Loucy (cell line): ENCODE measurements around the gene OR12D2.

Source experiments
- H2AFZ ChIP-seq: fragments of 200-600 bp; sonication (generic); 2 replicates; pipeline ENCODE4 v1.6.0; 2016; ENCODE audit warnings: antibody characterized with exemption, mild to moderate bottlenecking, low read length, moderate library complexity
- H3F3A ChIP-seq: fragments of 200-600 bp; 2 replicates; pipeline ENCODE4 v1.6.0; 2016; ENCODE audit warnings: antibody characterized with exemption, low read depth, mild to moderate bottlenecking
- H3K27me3 ChIP-seq: fragments of 200-600 bp; sonication (generic); 2 replicates; pipeline ENCODE4 v1.6.1; 2014; ENCODE audit warnings: low read length, mild to moderate bottlenecking; ENCODE audit not compliant: insufficient read depth, poor library complexity, severe bottlenecking
- H3K36me3 ChIP-seq: fragments of 200-600 bp; sonication (generic); 2 replicates; pipeline ENCODE4 v1.6.1; 2016; ENCODE audit warnings: low read length; ENCODE audit not compliant: insufficient read depth
- H3K4me1 ChIP-seq: fragments of 200-600 bp; sonication (generic); 2 replicates; pipeline ENCODE4 v1.5.1; 2014; ENCODE audit warnings: low read length, mild to moderate bottlenecking; ENCODE audit not compliant: insufficient read depth, poor library complexity, severe bottlenecking
- H3K4me2 ChIP-seq: fragments of 200-600 bp; sonication (generic); 2 replicates; pipeline ENCODE4 v1.6.0; 2014; ENCODE audit warnings: antibody characterized with exemption, low read length, low read depth, mild to moderate bottlenecking; ENCODE audit not compliant: poor library complexity, severe bottlenecking
- H3K4me3 ChIP-seq: fragments of 200-600 bp; sonication (generic); 2 replicates; pipeline ENCODE4 v1.5.1; 2014; ENCODE audit warnings: low read length, mild to moderate bottlenecking, mixed read lengths; ENCODE audit not compliant: poor library complexity, severe bottlenecking
- H3K79me2 ChIP-seq: fragments of 200-600 bp; sonication (generic); 2 replicates; pipeline ENCODE4 v1.6.1; 2014; ENCODE audit warnings: low read length; ENCODE audit not compliant: insufficient read depth
- H3K9ac ChIP-seq: fragments of 200-600 bp; sonication (generic); 2 replicates; pipeline ENCODE4 v1.6.0; 2014; ENCODE audit warnings: mild to moderate bottlenecking, low read depth, low read length, moderate library complexity; ENCODE audit not compliant: poor library complexity, severe bottlenecking
- H3K9me2 ChIP-seq: fragments of 200-600 bp; sonication (generic); replicated peaks from 2 replicates; pipeline ENCODE4 v1.6.1; 2016; ENCODE audit warnings: low read depth, low read length, mixed read lengths
- H3K9me3 ChIP-seq: fragments of 200-600 bp; sonication (generic); 2 replicates; pipeline ENCODE4 v1.6.1; 2014; ENCODE audit warnings: mild to moderate bottlenecking, antibody characterized with exemption, low read length, low read depth; ENCODE audit not compliant: insufficient read depth
- H4K20me1 ChIP-seq: fragments of 200-600 bp; sonication (generic); 2 replicates; pipeline ENCODE4 v1.6.0; 2014; ENCODE audit warnings: antibody characterized with exemption, low read length, mild to moderate bottlenecking; ENCODE audit not compliant: insufficient read depth, poor library complexity, severe bottlenecking
- EZH2phosphoT487 ChIP-seq: fragments of 200-600 bp; IDR thresholded peaks from 2 replicates; pipeline ENCODE4 v1.6.1; 2018; ENCODE audit warnings: antibody characterized with exemption, mild to moderate bottlenecking, moderate library complexity, borderline replicate concordance
- TF ChIP-seq, protein P1 (sequence below): fragments of 200-600 bp; sonication (generic); conservative IDR thresholded peaks from 2 replicates; pipeline ENCODE4 v1.5.1; 2014; ENCODE audit warnings: mild to moderate bottlenecking, antibody characterized with exemption, low read length

OR12D2 gene

DNA sequence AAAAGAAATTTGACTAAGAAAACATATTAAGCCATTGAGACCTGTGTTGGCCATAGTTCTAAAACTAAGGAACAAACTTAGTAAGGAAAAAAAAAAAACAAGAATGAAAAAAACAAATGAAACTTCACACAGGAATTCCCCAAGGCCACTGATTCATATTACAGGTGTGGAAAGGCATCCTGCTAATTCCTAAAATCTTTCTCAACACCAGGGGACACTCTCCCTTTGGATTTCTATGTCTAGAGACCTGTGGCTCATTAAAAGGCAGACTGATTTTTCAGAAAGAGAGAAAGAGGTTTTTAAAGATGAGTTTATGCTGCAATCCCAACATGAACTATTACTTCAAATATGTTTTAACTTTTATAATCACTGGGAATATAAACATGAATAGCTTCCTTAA, 19.2 kb downstream of the OR12D2 start, which contains the start of gene OR12D1:
TSS of gene OR12D1 (plus strand) at position 341 of the 400 bp plus-strand sequence.
- no peaks in the 10 kb centered on the region for H3K9me2 ChIP-seq
- H3K4me2 ChIP-seq, result no peak within 1 kb of the TSS
- no peaks in the 10 kb centered on the region for H3F3A ChIP-seq
- TF ChIP-seq EZH2phosphoT487, result no peak
- TF ChIP-seq, protein P1, sequence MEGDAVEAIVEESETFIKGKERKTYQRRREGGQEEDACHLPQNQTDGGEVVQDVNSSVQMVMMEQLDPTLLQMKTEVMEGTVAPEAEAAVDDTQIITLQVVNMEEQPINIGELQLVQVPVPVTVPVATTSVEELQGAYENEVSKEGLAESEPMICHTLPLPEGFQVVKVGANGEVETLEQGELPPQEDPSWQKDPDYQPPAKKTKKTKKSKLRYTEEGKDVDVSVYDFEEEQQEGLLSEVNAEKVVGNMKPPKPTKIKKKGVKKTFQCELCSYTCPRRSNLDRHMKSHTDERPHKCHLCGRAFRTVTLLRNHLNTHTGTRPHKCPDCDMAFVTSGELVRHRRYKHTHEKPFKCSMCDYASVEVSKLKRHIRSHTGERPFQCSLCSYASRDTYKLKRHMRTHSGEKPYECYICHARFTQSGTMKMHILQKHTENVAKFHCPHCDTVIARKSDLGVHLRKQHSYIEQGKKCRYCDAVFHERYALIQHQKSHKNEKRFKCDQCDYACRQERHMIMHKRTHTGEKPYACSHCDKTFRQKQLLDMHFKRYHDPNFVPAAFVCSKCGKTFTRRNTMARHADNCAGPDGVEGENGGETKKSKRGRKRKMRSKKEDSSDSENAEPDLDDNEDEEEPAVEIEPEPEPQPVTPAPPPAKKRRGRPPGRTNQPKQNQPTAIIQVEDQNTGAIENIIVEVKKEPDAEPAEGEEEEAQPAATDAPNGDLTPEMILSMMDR, result no peak; the same call in 1 of the 2 replicates
- H3K9ac ChIP-seq, result no peak within 1 kb of the TSS
- H3K36me3 ChIP-seq, result no peaks in the 10 kb centered on the region
- no peaks in the 10 kb centered on the region for H3K79me2 ChIP-seq
- no peaks in the 10 kb centered on the region for H3K27me3 ChIP-seq
- H2AFZ ChIP-seq, result no peak within 1 kb of the TSS
- no peak within 1 kb of the TSS for H3K4me3 ChIP-seq
- H4K20me1 ChIP-seq, result no peaks in the 10 kb centered on the region
- H3K4me1 ChIP-seq, result peaks cover 7% of the 10 kb centered on the region
- H3K9me3 ChIP-seq, result peaks cover 7% of the 10 kb centered on the region; the same call in 1 of the 2 replicates

DNA sequence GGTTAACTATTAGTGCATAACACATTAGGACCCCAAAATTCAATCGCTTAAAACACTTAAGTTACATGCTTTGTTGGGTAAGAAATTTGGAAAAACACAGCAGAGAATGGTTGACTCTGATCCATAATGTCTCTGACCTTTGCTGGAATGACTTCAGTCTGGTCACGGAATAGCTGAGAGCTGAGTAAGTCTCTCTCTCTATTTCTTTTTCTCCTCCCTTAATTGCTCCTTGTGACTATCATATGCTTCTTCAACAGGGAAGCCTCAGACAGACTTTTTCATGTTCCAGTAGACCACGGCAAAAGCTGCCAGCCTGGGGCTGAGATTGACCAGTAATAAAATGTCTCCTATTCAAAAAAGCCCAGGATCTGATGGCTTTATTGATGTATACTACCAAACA, 24.1 kb downstream of the OR12D2 start:
- no peaks in the 10 kb centered on the region for H3K27me3 ChIP-seq
- no peak overlapping the region for H3K4me3 ChIP-seq

DNA sequence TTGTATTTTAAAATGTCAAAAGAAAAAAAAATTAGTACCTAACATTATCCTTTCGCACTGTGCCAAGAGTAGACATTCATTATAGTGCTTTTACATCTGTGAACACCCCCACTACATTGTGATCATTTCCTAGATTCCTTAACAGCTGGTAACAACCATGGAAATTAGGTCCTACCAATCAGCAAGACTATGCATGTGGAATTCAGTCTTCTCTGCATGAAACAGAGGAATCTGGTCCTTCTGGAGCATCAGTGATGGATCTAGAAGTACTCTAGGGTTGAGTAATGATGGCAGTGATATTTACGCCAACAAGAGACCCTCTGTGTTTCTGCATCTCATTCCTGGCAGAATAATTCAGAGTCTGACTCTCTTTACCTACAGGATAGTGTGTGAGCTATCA, 28.7 kb downstream of the OR12D2 start:
- H3K4me2 ChIP-seq, result no peak overlapping the region
- H2AFZ ChIP-seq, result no peak overlapping the region
- no peaks in the 10 kb centered on the region for H4K20me1 ChIP-seq
- no peaks in the 10 kb centered on the region for H3K9me2 ChIP-seq
- H3F3A ChIP-seq, result no peaks in the 10 kb centered on the region
- no peak for TF ChIP-seq EZH2phosphoT487
- H3K4me3 ChIP-seq, result no peak overlapping the region
- H3K9ac ChIP-seq, result no peak overlapping the region
- H3K36me3 ChIP-seq, result no peaks in the 10 kb centered on the region
- H3K79me2 ChIP-seq, result no peaks in the 10 kb centered on the region
- H3K27me3 ChIP-seq, result no peaks in the 10 kb centered on the region
- 0 out of 2 replicates have a peak, but pooled peaks cover 4% of the 10 kb centered on the region for H3K9me3 ChIP-seq
- no peaks in the 10 kb centered on the region for H3K4me1 ChIP-seq

More for the DNA sequence above, 24.1 kb downstream of the OR12D2 start:
- no peaks in the 10 kb centered on the region for H3F3A ChIP-seq
- TF ChIP-seq, protein P1, result no peak
- TF ChIP-seq EZH2phosphoT487, result no peak
- no peak overlapping the region for H3K9ac ChIP-seq
- H3K9me3 ChIP-seq, result 0 out of 2 replicates have a peak, but pooled peaks cover 4% of the 10 kb centered on the region
- no peaks in the 10 kb centered on the region for H4K20me1 ChIP-seq
- H3K4me2 ChIP-seq, result no peak overlapping the region
- H3K79me2 ChIP-seq, result no peaks in the 10 kb centered on the region
- no peaks in the 10 kb centered on the region for H3K36me3 ChIP-seq
- no peaks in the 10 kb centered on the region for H3K9me2 ChIP-seq
- no peak overlapping the region for H2AFZ ChIP-seq
- peaks cover 7% of the 10 kb centered on the region for H3K4me1 ChIP-seq

DNA sequence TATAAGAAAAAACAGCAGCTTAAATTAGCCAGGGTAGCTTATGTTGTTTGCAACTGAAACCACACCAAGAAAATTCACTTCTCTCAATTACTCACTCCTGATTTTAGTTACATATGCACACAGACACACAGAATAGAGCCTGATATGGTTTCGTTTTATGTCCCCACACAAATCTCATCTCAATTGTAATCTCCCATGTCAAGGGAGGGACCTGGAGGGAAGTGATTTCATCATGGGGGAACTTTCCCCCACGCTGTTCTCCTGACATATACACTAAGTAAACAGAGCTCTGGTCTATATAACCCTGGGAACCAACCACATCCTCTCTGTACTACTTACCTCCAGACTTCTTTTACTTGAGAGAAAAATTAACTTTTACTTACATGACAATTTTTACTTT, 29.1 kb downstream of the OR12D2 start:
- H3K4me1 ChIP-seq, result no peaks in the 10 kb centered on the region
- H3K4me2 ChIP-seq, result no peak overlapping the region
- no peaks in the 10 kb centered on the region for H3K36me3 ChIP-seq
- no peak overlapping the region for H3K4me3 ChIP-seq
- H3K9ac ChIP-seq, result no peak overlapping the region
- no peaks in the 10 kb centered on the region for H3F3A ChIP-seq
- H3K79me2 ChIP-seq, result no peaks in the 10 kb centered on the region
- H4K20me1 ChIP-seq, result no peaks in the 10 kb centered on the region
- TF ChIP-seq, protein P1, result no peak
- no peak for TF ChIP-seq EZH2phosphoT487
- H3K9me3 ChIP-seq, result 0 out of 2 replicates have a peak, but pooled peaks cover 4% of the 10 kb centered on the region
- no peak overlapping the region for H2AFZ ChIP-seq
- H3K9me2 ChIP-seq, result no peaks in the 10 kb centered on the region
- no peaks in the 10 kb centered on the region for H3K27me3 ChIP-seq
